ENCODE measurements around the gene SLIT3.

The SLIT3 gene

DNA sequence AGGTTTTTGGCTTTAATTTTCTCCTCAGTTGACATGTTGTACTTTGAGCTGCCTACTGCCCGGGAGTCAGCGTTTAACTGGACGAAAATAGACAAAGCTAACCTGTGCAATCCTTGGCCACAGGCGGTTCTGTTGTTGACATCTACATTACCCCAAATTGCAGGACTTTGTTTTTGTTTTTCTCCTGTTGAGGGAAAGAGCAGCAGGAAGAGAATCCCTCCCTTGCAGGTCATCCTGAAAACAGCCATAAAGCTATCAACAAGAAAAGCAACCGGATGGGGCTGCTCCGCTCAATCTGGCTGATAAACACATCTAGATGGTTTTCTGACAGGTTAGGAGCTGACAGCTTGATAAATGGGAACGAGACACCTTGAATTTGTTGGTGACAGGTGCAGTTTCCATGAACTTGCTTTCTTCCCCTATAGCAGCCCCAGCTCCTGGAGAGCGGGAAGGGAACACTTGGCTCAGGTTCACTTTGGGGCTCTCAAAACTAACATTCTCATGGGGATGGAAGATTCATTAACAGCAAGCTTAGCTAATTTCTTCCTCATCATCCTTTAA is 331.5 kb downstream of the SLIT3 start:
- Histone ChIP-seq H3K4me3 (replicated peaks; ENCODE audit: insufficient read depth, low read length) (no peak overlapping the region), H3K27ac (replicated peaks) (no peak overlapping the region), H3K27me3 (ENCODE audit: insufficient read depth, poor library complexity, severe bottlenecking) (peaks cover 4% of the 10 kb centered on the region)
- TF ChIP-seq, protein P1, sequence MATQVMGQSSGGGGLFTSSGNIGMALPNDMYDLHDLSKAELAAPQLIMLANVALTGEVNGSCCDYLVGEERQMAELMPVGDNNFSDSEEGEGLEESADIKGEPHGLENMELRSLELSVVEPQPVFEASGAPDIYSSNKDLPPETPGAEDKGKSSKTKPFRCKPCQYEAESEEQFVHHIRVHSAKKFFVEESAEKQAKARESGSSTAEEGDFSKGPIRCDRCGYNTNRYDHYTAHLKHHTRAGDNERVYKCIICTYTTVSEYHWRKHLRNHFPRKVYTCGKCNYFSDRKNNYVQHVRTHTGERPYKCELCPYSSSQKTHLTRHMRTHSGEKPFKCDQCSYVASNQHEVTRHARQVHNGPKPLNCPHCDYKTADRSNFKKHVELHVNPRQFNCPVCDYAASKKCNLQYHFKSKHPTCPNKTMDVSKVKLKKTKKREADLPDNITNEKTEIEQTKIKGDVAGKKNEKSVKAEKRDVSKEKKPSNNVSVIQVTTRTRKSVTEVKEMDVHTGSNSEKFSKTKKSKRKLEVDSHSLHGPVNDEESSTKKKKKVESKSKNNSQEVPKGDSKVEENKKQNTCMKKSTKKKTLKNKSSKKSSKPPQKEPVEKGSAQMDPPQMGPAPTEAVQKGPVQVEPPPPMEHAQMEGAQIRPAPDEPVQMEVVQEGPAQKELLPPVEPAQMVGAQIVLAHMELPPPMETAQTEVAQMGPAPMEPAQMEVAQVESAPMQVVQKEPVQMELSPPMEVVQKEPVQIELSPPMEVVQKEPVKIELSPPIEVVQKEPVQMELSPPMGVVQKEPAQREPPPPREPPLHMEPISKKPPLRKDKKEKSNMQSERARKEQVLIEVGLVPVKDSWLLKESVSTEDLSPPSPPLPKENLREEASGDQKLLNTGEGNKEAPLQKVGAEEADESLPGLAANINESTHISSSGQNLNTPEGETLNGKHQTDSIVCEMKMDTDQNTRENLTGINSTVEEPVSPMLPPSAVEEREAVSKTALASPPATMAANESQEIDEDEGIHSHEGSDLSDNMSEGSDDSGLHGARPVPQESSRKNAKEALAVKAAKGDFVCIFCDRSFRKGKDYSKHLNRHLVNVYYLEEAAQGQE (IDR thresholded peaks at IDR 0.05; ENCODE audit: insufficient replicate concordance, low read depth): no peak
- no peak for DNase-seq (ENCODE audit: low read depth in 1 of 2, low spot score in 1 of 2)

GRCh38 chr5:168967882-168968620 is 332.9 kb downstream of the SLIT3 start:
- DNase-seq (ENCODE audit: low read depth in 1 of 2, low spot score in 1 of 2): no peak
- H3K27me3 ChIP-seq (ENCODE audit: insufficient read depth, poor library complexity, severe bottlenecking): peaks cover 4% of the 10 kb centered on the region
- H3K4me3 ChIP-seq (replicated peaks; ENCODE audit: insufficient read depth, low read length): no peak overlapping the region
- TF ChIP-seq GABPA (IDR thresholded peaks at IDR 0.05; ENCODE audit: low read depth) (no peak), SPI1 (IDR thresholded peaks at IDR 0.05; ENCODE audit: borderline replicate concordance, low read depth) (no peak)
- H3K27ac ChIP-seq (replicated peaks): no peak overlapping the region

DNA sequence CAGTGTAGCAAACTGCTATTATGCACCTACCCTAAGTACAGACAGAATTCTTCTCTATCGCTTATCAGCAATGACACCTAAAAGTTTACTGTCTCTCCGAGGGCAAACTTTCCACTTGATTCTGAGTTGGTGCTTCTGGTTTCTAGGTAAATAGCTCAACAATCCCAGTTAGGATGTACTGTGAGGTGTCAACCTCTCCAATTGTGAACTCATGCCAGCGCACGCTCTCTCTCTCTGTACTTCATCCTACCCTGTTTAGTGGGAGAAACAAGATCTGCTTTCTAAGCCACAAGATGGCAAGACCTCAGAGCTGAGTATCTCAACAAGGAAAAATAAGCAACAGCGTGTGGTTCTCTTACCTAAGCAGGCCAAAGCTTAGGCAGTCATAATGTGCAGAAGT is 335.3 kb downstream of the SLIT3 start:
- H3K27me3 ChIP-seq (ENCODE audit: insufficient read depth, poor library complexity, severe bottlenecking): peaks cover 4% of the 10 kb centered on the region
- DNase-seq (ENCODE audit: low read depth in 1 of 2, low spot score in 1 of 2): no peak
- no peak overlapping the region for H3K27ac ChIP-seq (replicated peaks)
- H3K4me3 ChIP-seq (replicated peaks; ENCODE audit: insufficient read depth, low read length): no peak overlapping the region
- TF ChIP-seq CTCF (IDR thresholded peaks at IDR 0.05; ENCODE audit: insufficient read depth, low read length): no peak
- no peak for TF ChIP-seq GABPA (IDR thresholded peaks at IDR 0.05; ENCODE audit: low read depth)
- TF ChIP-seq, protein P1 (IDR thresholded peaks at IDR 0.05; ENCODE audit: insufficient replicate concordance, low read depth): no peak
- no peak for TF ChIP-seq POLR2AphosphoS5 (IDR thresholded peaks at IDR 0.05; ENCODE audit: low read depth)
- TF ChIP-seq SPI1 (IDR thresholded peaks at IDR 0.05; ENCODE audit: borderline replicate concordance, low read depth): no peak

DNA sequence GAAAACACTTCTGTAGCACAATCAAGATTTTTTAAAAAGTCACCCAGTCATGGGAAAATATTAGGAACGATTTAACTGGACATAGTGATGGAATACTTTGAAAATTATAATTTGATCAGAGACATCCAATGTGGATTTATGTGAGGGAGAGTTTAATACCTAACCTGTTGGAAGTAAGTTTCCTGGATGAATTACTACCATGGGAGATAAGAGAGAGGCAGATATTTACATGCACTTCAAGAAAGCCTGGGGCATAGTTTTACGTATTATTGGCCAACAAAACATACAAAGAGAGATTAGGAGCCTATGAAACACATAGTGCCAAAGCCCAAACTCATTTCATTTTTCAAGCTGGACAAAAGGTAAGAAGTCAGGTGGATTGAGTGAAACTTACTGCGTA is 336.8 kb downstream of the SLIT3 start:
- TF ChIP-seq SPI1 (IDR thresholded peaks at IDR 0.05; ENCODE audit: borderline replicate concordance, low read depth): no peak
- TF ChIP-seq POLR2AphosphoS5 (IDR thresholded peaks at IDR 0.05; ENCODE audit: low read depth): no peak
- no peak for TF ChIP-seq CTCF (IDR thresholded peaks at IDR 0.05; ENCODE audit: insufficient read depth, low read length)
- Histone ChIP-seq H3K27me3 (ENCODE audit: insufficient read depth, poor library complexity, severe bottlenecking) (peaks cover 4% of the 10 kb centered on the region), H3K27ac (replicated peaks) (no peak overlapping the region), H3K4me3 (replicated peaks; ENCODE audit: insufficient read depth, low read length) (no peak overlapping the region)
- no peak for DNase-seq (ENCODE audit: low read depth in 1 of 2, low spot score in 1 of 2)

DNA sequence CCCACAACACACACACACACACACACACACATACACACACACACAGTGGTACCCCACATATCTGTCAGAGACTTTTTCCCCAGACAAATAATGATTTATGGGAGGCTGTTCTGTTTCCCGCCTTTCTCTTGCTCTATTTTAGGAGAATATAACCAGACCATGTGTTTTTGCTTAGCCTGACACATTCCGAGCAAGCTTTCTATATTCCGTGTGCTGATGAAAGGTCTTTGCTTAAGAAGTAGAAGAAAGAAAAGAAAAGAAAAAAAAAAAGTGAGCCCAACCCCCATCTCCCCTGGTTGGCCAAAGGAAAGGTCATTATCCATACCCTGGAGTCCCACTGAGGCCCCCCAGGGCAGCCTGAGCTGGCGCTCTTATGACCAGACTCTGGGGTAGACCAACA is 338.6 kb downstream of the SLIT3 start:
- TF ChIP-seq GABPA (IDR thresholded peaks at IDR 0.05; ENCODE audit: low read depth) (no peak), SPI1 (IDR thresholded peaks at IDR 0.05; ENCODE audit: borderline replicate concordance, low read depth) (no peak), POLR2AphosphoS5 (IDR thresholded peaks at IDR 0.05; ENCODE audit: low read depth) (no peak), CTCF (IDR thresholded peaks at IDR 0.05; ENCODE audit: insufficient read depth, low read length) (no peak)
- TF ChIP-seq, protein P1 (IDR thresholded peaks at IDR 0.05; ENCODE audit: insufficient replicate concordance, low read depth): no peak
- no peak overlapping the region for H3K4me3 ChIP-seq (replicated peaks; ENCODE audit: insufficient read depth, low read length)
- peaks cover 4% of the 10 kb centered on the region for H3K27me3 ChIP-seq (ENCODE audit: insufficient read depth, poor library complexity, severe bottlenecking)
- no peak for DNase-seq (ENCODE audit: low read depth in 1 of 2, low spot score in 1 of 2)
- H3K27ac ChIP-seq (replicated peaks): no peak overlapping the region
